HG03196 (cell line): ENCODE data around the gene ASAP2.

Experiments
- ATAC-seq: cut with Tn5 transposase; IDR thresholded peaks from one replicate; pipeline ENCODE4 v1.9.1; 2021; ENCODE audit not compliant: unreplicated experiment

Gene ASAP2

DNA sequence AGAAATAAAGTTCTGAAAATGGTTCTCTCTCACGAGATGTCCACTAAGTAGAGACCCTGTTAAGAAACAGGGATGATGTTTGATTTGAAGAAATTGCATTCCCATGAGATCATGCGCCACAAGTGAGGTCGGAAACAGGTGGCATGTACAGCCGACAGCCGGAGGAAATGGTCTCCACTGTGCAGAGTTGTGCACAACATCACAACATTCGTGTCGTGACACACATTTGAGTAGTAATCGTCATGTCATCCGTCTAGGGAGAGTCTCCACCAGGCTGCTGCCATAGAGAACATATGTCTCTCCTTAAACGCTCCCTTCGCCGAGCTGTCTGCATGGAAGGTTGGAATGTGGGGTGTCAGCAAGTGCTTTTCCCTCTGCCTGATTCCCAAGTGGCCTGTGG, 84.7 kb downstream of the ASAP2 start:
- no peak for ATAC-seq

DNA sequence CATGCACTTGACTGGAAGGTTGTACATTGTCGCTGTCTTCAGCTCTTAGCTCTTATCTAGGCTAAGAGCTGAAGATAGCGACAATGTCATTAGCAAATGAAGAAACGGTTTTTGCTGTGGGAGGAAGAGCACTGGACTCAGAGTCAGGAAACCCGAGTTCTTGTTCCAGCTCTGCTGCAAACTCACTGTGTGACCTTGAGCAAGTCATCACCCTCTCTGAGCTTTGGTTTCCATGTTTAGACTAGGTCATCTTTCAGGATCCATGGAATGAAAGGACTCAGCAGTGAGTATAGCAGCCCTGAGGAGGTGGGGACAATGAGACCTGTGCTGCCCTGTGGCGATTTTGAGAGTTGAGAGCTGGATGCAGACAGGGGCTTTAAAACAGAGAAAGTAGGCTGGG, 85.3 kb downstream of the ASAP2 start:
- ATAC-seq = no peak

DNA sequence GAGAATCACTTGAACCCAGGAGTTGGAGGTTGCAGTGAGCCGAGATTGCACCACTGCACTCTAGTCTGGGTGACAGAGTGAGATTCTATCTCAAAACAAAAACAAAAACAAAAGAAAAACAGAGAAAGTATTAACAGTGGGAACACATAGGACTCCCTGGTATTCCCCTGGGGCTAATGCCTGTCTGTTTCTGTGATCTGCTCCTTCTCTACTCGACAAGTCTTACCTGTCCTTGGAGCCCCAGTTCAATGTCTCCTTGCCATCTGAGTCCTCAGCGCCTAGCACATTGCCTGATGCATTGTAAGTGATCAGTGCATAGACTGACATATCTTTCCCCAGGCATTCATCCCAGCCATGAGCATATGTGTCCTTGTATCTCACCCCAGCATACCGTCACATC, 85.8 kb downstream of the ASAP2 start:
- ATAC-seq = no peak

DNA sequence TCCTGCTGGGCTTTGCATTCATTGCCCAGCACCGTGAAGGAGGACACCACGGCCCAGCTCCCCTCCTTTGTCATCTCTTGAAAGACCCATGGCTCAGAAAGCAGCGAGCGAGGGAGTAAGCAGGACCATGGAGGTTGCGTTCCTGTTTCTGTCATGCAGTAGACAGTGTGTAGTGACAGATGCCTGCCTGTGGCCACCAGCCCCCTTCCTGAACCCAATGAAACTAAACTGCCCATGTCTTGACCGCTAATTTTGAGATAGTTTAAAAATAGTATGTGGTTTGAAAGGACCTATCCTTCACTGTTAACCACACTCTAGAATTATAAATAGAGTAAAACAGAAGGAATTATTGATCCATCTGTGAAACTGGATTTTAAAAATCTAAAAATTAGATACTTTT, 88.2 kb downstream of the ASAP2 start:
- ATAC-seq = no peak

DNA sequence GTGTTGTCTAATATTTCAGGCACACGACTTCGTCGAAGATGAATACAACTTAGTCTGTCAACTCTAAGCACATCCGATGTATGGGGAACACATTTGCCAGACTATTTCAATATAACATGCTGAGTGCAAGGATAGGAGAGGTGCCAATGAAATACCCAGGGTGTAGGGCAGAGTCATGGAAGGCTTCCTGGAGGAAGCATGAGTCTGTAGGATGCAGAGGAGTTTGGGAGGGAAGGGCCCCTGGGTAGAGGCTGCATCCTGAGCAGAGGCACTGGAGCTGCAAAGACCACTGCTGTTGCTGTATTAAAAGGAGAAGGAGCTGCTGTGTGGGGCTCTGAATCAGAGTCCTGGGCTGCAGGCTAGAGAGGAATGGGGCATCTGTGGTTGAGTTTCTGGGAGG, 89.9 kb downstream of the ASAP2 start:
- ATAC-seq = no peak

DNA sequence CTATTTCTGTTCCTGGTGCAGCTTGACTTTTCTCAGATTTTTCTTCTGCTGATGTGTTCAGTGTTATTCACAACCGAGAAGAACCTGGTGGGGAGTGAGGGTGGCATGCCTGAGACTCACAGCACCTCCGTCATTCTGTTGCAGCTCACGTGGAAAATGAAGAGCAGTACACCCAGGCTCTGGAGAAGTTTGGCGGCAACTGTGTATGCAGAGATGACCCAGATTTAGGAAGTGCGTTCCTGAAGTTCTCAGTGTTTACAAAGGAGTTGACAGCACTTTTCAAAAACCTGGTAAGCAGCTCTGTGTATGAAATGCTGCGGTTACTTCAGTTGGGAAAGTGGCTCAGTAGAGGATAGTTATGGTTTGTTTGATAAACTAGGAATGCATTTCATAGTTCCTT, 90.5 kb downstream of the ASAP2 start:
- ATAC-seq = no peak

DNA sequence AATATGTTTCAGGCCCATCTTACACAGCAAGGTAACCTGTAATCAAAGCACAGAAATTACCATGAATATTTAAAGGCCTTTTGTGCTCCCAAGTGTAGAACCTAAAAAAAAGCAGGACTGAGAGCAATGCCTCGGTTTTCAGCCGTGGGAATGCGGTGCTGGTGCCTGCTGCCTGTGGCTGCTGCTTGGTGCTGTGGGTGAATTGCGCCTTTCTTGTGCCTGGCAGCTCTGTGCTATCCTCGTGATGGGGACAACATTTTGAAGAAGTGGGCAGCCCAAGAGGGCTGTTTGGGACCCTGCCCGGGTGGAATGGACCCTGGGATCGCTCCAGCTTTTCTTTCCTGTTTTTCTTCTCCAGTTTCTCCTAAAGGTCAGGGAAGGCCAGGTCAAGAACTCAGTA, 91.2 kb downstream of the ASAP2 start:
- no peak for ATAC-seq

DNA sequence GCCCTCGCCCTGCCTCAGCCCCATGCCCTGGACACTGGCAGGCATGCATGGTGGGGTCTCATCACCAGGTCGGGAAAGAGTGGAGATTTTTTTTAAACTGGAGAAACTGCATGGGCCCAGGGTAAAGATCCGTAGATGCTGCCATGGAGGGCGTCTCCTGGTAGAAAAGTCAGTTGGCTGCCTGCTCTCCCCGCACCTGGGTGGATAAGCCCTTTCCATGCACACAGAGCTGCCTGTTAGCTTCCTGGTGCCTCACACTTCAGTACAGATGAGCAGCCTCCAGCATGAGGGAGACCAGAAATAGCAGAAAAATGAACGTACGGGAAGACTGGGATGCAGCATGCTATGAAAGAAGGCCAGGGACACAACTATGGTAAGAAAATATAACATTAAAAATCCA, 92.0 kb downstream of the ASAP2 start:
- no peak for ATAC-seq

DNA sequence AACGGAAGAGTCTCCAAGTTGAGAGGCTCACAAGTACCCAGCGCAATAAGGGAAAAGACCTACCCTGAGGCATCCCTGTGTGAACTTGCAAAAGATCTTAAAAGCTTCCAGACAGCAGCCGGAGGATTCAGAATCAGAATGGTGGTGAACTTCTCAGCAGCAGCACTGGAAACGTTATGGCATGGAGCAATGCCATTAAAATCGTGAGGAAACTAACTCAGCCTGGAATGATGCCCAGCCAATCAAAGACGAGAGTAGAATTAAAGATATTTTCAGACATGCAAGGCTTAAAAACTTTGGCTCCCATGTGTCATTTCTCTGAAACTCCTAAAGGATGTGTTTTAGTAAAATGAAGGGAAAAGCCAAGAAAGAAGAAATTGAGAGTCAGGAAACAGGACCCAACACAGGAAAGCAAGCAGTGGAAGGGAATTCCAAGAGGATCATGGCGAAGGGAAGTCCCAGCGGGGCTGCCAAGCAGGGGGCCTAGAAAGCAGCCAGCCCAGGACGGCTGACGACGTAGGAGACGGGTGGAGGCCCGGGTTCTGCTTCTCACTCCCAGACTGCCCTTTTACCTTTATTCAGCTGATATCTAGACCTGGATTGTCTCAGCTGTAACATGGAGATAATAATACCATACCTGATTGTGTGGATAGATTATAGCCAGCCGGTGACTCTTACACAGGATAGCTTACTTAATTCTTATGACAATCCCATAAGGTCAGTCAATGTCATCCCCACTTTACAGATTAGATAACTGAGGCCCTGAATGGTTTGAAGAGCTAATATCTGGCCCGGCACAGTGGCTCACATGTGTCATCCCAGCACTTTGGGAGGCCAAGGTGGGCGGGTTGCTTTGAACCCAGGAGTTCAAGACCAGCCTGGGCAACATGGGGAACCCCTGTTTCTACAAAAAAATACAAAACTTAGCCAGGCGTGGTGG, 92.8 kb downstream of the ASAP2 start:
- no peak for ATAC-seq

DNA sequence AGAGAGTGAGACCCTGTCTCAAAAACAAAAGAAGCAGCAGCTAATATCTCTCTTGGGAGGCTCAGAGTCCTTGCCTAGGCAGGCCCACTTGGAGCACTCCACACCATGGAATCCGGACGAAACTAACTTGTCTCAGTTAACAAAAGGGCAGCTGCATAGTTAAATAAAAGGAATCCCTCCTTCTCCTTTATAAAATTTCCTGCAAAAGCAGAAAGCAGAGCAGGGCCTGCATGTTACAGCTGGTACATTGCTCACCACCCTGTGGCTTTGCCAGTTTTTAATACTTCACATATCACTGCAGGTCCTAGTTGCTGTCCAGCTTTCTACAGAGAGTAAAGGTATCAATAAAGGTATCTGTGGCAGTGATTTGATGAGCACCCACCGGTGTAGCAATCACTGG, 93.6 kb downstream of the ASAP2 start:
- no peak for ATAC-seq

DNA sequence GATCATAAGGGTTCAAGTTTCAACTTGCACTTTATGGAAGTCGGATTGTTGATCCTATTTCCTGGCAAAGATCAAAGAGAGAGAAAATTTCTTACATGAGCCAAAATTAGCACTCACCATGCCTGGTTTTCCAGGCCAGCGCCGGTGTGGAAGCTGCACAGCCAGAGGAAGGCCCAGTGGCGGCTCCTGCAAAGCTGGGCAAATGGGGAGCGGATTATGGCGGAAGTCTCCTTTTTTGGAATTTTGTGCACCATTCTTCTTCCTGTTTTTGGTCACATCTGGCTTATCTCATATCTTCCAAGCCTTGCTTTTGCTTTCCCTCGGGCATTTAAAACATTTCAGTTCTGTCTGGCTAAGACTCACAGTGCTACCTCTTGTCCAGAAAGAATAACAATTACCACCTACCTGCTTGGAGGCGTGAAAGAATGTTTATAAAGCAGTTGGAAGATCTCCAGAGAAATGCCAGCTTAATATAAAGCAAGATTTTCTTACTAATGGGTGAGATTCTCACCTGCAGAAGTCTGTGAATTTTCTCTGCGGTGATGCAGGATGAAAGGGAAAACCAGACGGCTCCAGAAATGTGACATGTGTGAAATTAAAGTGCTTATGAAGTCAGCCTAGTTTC, 94.3 kb downstream of the ASAP2 start:
- no peak for ATAC-seq

DNA sequence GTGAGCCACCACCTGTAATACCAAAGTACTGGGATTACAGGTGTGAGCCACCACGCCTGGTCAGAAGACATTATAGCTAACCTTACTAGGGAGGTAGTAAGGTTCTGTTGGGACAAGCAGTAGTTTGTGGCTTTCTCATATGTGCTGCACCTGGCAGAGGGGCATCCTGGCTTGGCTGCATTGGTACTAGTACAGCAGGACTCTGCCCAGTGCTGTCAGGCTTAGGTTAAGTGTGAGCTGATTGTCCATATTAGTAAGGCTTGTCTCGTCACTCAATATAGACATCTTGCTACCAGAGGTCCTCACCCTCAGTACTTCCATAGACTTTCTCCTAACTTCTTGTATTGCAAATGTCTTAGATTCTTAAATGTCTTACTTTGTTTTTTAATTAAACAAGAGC, 96.1 kb downstream of the ASAP2 start:
- ATAC-seq = no peak

DNA sequence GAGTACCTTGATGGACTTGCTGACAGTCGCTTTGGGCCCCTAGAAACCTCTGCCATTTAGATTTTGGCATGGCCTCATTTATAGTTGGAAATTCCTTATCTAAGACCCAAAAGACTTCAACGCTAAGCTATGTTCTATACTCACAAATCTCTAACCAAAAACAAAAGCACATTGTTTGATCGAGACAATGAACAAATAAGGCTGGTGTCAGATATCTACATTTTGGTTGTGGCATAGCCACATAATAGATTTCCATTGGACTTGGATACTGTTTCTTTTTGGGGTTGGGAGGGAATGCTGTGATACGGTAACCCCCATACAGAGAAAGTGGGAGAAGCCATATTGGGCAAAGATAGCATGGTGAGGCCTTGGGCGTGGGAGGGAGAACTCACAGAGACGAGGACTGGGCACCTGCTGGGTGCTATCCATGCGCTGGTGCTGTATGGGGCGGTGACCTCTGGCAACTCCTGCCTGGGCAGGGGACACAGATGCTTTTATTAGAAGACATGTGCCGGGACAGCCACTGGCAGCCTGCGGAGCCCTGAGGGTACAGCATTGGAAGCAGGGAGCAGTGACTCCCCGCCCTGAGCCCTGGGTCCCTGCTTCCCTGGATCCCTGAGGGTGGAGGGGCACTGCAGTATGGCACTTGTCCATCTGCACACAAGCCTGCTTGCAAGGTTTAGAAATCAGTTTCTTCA, 97.1 kb downstream of the ASAP2 start:
- ATAC-seq = no peak

DNA sequence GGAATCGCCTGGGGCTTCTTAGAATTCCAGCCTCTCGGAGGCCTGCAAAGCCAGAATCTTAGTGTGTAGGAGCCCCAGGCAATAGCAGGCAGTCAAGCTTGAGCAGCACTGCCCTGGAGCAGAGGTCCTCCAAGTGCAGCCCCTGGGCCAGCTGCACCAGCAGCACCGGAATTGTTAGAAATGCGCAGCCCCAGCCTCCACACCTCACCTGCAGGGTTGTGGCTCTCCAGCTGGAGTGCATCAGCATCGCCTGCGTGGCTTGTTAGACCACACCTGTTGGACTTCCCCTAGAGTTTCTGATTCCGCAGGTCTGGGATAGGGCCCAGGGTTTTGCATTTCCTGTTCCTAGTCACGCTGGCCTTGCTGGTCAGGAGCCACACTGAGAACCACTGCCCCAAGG, 100.3 kb downstream of the ASAP2 start:
- no peak for ATAC-seq

DNA sequence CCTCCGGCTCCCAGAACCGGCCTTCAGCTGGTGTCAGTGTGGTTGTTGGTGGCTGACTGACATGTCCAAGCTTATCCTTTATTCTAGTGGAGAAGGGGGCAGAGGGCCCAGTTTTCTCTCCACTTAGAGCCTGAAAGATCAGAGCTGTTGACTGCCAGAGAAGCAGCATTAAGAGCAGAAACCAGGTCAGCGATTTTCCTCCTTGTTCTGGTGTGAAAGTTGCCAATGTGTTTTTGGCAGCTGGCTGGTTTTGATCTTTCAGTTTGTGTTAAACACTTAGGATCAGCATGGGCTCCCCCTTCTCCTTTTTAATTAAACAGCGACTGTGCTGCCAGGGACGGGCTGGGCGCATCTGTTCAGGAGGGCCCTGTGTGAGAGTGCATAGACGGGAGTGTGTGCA, 100.9 kb downstream of the ASAP2 start:
- no peak for ATAC-seq

DNA sequence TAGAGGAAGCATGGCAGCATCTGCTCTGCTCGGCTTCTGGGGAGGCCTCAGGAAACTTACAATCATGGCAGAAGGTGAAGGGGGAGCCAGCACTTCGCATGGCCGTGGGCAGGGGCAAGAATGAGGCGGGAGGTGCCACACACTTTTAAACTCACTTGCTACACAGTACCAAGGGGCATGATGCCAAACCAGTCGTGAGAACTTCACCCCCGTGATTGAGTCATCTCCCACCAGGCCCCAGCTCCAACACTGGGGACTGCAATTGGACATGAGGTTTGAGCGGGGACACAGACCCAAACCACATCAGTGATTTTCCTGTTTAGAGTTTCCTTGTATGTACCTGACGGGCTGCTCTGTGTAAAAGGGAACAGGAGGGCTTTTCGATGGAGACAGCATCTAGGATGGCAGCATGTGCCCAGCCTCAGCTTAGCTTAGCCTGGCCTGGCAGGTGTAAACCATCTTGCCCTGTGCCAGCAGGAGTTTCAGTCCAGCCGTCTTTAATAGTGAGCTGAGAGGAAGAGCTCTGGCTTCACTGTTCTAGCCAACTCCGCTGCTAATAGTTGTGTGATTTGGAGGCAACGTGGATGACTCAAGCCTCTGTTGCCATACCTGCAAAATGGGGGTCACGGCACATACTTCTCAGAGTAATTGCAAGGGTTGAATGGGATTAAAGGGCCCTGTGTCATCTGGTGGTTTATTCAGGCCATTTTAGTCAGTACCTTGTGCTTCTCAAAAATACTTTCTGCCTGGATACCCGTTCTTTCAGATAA, 101.8 kb downstream of the ASAP2 start:
- no peak for ATAC-seq

DNA sequence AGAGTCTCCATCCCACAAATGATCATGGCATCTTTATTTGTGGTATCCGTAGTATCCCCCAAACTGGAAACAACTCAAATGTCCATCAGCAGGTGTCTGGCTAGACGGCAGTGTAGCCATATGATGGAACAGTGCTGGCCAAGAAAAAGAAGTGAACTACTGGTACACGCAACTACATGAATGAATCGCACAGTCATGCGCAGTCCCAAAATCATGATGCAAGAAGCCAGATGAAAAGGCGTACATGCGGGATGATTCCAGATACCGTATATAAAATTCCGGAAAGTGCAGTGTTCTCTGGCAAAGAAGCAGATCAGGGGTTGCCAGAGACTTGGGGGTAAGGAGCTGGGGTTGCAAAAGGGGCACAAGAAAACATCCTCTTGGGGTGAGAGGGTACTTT, 102.5 kb downstream of the ASAP2 start:
- no peak for ATAC-seq

DNA sequence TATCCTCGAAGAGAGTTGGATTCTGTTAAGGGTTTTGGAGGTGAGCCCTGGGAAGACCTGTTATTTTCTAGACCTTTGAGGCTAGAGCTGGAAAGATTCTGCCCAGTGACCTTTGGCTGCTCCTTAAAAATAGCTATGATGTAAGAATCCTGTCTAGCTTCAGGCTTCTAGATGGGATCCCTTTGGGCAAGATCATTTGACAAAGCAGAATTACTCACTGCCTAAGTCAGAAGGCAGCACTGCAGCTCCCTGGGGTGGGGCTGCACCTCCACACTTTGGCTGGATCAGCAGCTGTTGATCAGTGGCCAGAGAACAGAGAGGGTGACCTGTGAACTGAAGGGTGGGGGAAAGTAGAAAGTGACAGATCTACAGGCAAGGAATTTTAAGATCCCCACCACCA, 103.8 kb downstream of the ASAP2 start:
- no peak for ATAC-seq

DNA sequence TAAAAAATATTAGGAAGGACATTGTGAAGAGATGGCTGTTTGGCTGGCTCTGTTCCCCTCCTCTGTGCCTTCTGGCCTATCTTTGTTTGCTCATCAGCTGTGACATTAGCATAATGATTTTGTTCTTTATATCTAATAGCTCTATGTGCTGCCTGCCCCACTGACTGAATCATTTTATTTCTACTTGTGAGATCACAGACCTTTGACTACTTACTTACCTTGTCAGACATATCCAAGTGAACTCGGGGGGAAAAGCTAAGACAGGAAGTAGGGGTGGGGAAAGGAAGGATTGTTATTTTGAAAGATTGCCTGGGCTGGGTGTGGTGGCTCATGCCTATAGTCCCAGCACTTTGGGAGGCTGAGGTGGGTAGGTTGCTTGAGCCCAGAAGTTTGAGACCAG, 104.2 kb downstream of the ASAP2 start:
- no peak for ATAC-seq

DNA sequence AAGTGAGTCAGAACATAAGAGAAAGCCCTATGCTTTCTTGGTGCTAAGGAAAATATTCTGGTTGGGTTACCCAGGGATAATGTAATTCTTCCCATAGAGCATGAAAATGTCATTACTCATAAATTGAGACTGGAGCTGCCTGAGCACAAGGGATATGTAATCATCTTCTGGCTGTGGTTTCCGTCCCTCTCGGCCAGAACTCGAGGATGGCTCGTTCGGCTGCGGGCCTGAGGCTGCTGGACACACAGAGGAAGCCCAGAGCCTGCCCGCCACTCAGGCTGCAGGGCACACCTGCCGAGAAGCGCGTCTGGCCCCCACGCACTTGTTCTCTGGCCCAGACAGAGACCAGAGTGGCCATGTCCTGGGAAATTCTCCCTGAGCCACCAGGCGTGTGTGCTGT, 104.9 kb downstream of the ASAP2 start:
- ATAC-seq = no peak

DNA sequence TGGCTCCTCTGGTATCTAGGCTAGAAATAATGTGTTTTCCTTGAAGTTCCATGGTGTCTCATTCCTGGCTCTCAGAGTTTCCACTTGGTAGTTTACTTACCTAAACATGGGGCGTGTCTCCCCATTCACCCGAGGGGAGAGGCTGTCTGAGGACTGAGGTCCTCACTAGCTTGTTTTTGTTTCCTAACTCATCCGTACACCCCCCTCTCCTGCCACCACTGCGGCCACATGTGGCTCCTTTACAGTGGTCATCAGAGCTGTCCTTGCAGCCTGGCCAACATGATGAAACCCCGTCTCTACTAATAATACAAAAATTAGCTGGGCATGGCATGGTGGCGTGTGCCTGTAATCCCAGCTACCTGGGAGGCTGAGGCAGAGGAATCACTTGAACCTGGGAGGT, 106.0 kb downstream of the ASAP2 start:
- ATAC-seq = no peak
